Lung (tissue), 12 donors: Measurements from ENCODE around the gene PNKP. TPM values are rescaled to one million over a fixed set of nuclear protein-coding genes. Genes with fewer than 3 reads are reported as not detected.

Source experiments
- ATAC-seq: fragments of 200-7000 bp; cut with Tn5 transposase; one replicate; pipeline ENCODE4 v1.9.1; 2020; ENCODE audit warnings: moderate number of reproducible peaks; ENCODE audit not compliant: insufficient read depth, low FRiP score
- DNase-seq, 3 donors: peaks; one replicate each; pipeline ENCODE4 v3.0.0-alpha.2; 2013 to 2017
- H3K27ac ChIP-seq, 2 donors: one replicate each; pipeline ENCODE4 v1.5.1; 2013; ENCODE audit warnings: mild to moderate bottlenecking in 2 of 2, moderate library complexity in 2 of 2, control low read depth in 1 of 2, inconsistent platforms in 1 of 2, low read depth in 1 of 2, low read length in 1 of 2
- H3K27me3 ChIP-seq, 3 donors: one replicate each; pipeline ENCODE4 v1.5.1; 2013; ENCODE audit warnings: low read length in 2 of 3; ENCODE audit not compliant: control insufficient read depth in 3 of 3, insufficient read depth in 3 of 3
- H3K36me3 ChIP-seq, 4 donors: one replicate each; pipeline ENCODE4 v1.5.1; 2013; ENCODE audit warnings: low read length in 4 of 4, mild to moderate bottlenecking in 1 of 4, moderate library complexity in 1 of 4; ENCODE audit not compliant: control insufficient read depth in 4 of 4, insufficient read depth in 4 of 4
- H3K4me1 ChIP-seq, 5 donors: one replicate each; pipeline ENCODE4 v1.5.1; 2013; ENCODE audit warnings: low read length in 5 of 5, mild to moderate bottlenecking in 2 of 5, moderate library complexity in 1 of 5; ENCODE audit not compliant: control insufficient read depth in 5 of 5, insufficient read depth in 5 of 5
- H3K4me3 ChIP-seq: one replicate; pipeline ENCODE4 v1.5.1; 2013; ENCODE audit warnings: mild to moderate bottlenecking, control low read depth, moderate library complexity
- H3K9ac ChIP-seq, 2 donors: one replicate each; pipeline ENCODE4 v1.5.1; 2013; ENCODE audit warnings: low read length in 2 of 2, control low read depth in 1 of 2; ENCODE audit not compliant: insufficient read depth in 1 of 2
- H3K9me3 ChIP-seq, 4 donors: one replicate each; pipeline ENCODE4 v1.5.1; 2013; ENCODE audit warnings: low read length in 3 of 4, mild to moderate bottlenecking in 1 of 4, moderate library complexity in 1 of 4; ENCODE audit not compliant: control insufficient read depth in 4 of 4, insufficient read depth in 3 of 4
- CTCF ChIP-seq: IDR thresholded peaks from 2 replicates; pipeline ENCODE4 v1.5.1; 2012; ENCODE audit warnings: mild to moderate bottlenecking; ENCODE audit errors: control extremely low read depth, extremely low read depth
- WGBS, 2 donors: extraction: QIAGEN DNeasy Blood & Tissue Kit; methylation state at CpG; one replicate each; pipeline ENCODE4 v1.1.7; 2013; 5-methylcytosine and 5-hydroxymethylcytosine counted together
- polyA plus RNA-seq, 2 donors: library from polyadenylated mRNA; stranded (reverse); fragments of 200-250 nt; gene quantifications; one replicate each; pipeline ENCODE4 v1.2.1, GENCODE V29; 2013
- total RNA-seq, 2 donors: library from RNA; depleted of rRNA in 1 of 2; stranded (reverse); fragments of >200 nt in 1 of 2; gene quantifications; one replicate each; pipeline ENCODE4 v1.2.1, GENCODE V29; 2014 to 2021
- donor health status: control.
- donor health status: control.
- donor health status: Bipolar disorder and iron deficiency.
- donor health status: healthy.
- donor health status: DM: yes; HTN: yes; CAD: no.

PNKP gene
- total and polyA plus RNA-seq, 4 donors = 44.7 to 120 (median 64.2) TPM

- no peak for TF ChIP-seq CTCF
- Histone ChIP-seq H3K9me3 (no peaks in the 10 kb centered on the region), H3K36me3 (peaks cover 15 to 68% (median 56%) of the 10 kb centered on the region in 4 donors), H3K27me3 (no peaks in the 10 kb centered on the region), H3K4me3 (no peak overlapping the region), H3K27ac (no peak overlapping the region), H3K4me1 (peaks cover 0 to 22% (median 0%) of the 10 kb centered on the region in 5 donors), H3K9ac (no peak overlapping the region)
- ATAC-seq (no peak), DNase-seq (no peak)
- WGBS, 2 donors = 95 to 97% methylated on average over 20 of the region's 20 CpGs
Observed at GRCh38 chr19:49836176-49837008, 31.0 kb downstream of the PNKP start.

GRCh38 chr19:49835562-49835961, 31.8 kb downstream of the PNKP start:
- Histone ChIP-seq H3K4me1 (peaks cover 0 to 19% (median 0%) of the 10 kb centered on the region in 5 donors), H3K36me3 (peaks cover 15 to 74% (median 56%) of the 10 kb centered on the region in 4 donors), H3K9ac (no peak overlapping the region), H3K4me3 (no peak overlapping the region), H3K9me3 (no peaks in the 10 kb centered on the region), H3K27me3 (no peaks in the 10 kb centered on the region), H3K27ac (no peak overlapping the region)
- TF ChIP-seq CTCF = no peak
- 98 to 100% methylated on average over 12 of the region's 12 CpGs for WGBS, 2 donors
- ATAC-seq (no peak), DNase-seq (no peak)

GRCh38 chr19:49833599-49833998, 33.8 kb downstream of the PNKP start:
- no peak for TF ChIP-seq CTCF
- 95 to 98% methylated on average over 7 of the region's 7 CpGs for whole genome bisulfite sequencing, 2 donors
- H3K4me3 ChIP-seq = no peak overlapping the region
- peaks cover 0 to 4% (median 0%) of the 10 kb centered on the region in 5 donors for H3K4me1 ChIP-seq
- no peak overlapping the region for H3K27ac ChIP-seq
- H3K36me3 ChIP-seq = peaks cover 11 to 80% (median 47%) of the 10 kb centered on the region in 4 donors
- H3K27me3 ChIP-seq = no peaks in the 10 kb centered on the region
- no peaks in the 10 kb centered on the region for H3K9me3 ChIP-seq
- H3K9ac ChIP-seq = no peak overlapping the region
- DNase-seq (no peak), ATAC-seq (no peak)
